Trophoblast cell (in vitro differentiated cells and primary cell): ENCODE measurements around the gene TBC1D19.
"Not testable (repeated sequence)": the region's sequence is repeated elsewhere in the genome, so short reads cannot be mapped to it uniquely, and the experiment has no call there.

ENCODE experiments used
- DNase-seq, 2 donors: peaks; one replicate each; pipeline ENCODE4 v3.0.0-alpha.2; 2016
- H2AFZ ChIP-seq: 2 replicates; pipeline ENCODE4 v1.6.1; 2013; ENCODE audit warnings: low read length, moderate library complexity, mild to moderate bottlenecking; ENCODE audit not compliant: insufficient read depth, poor library complexity
- H2AK5ac ChIP-seq: 2 replicates; pipeline ENCODE4 v1.6.1; 2013; ENCODE audit warnings: mild to moderate bottlenecking, low read length
- H2BK120ac ChIP-seq: 2 replicates; pipeline ENCODE4 v1.6.1; 2013; ENCODE audit warnings: low read length, mild to moderate bottlenecking, moderate library complexity; ENCODE audit not compliant: insufficient read depth, poor library complexity
- H2BK12ac ChIP-seq: 2 replicates; pipeline ENCODE4 v1.6.1; 2013; ENCODE audit warnings: mild to moderate bottlenecking, low read length, moderate library complexity
- H2BK5ac ChIP-seq: 2 replicates; pipeline ENCODE4 v1.6.1; 2013; ENCODE audit warnings: low read length, low read depth, moderate library complexity, mild to moderate bottlenecking; ENCODE audit not compliant: poor library complexity
- H3K14ac ChIP-seq: 2 replicates; pipeline ENCODE4 v1.6.1; 2013; ENCODE audit warnings: mild to moderate bottlenecking, low read length
- H3K18ac ChIP-seq: 2 replicates; pipeline ENCODE4 v1.6.1; 2013; ENCODE audit warnings: mild to moderate bottlenecking, low read length
- H3K23ac ChIP-seq: 2 replicates; pipeline ENCODE4 v1.6.1; 2013; ENCODE audit warnings: low read length
- H3K27ac ChIP-seq: 2 replicates; pipeline ENCODE4 v1.5.1; 2013; ENCODE audit warnings: low read depth, mild to moderate bottlenecking, inconsistent platforms, low read length, moderate library complexity
- H3K27me3 ChIP-seq: 2 replicates; pipeline ENCODE4 v1.6.1; 2013; ENCODE audit warnings: inconsistent platforms, mild to moderate bottlenecking, low read length, moderate library complexity; ENCODE audit not compliant: insufficient read depth
- H3K36me3 ChIP-seq, 2 experiments: 1 replicate in 1 of 2; 2 replicates in 1 of 2; pipeline ENCODE4 v1.6.1; 2013; ENCODE audit warnings: low read length in 2 of 2, mild to moderate bottlenecking in 2 of 2, moderate library complexity in 1 of 2; ENCODE audit not compliant: insufficient read depth in 2 of 2, control insufficient read depth in 1 of 2
- H3K4ac ChIP-seq: 2 replicates; pipeline ENCODE4 v1.6.1; 2013; ENCODE audit warnings: low read depth, mild to moderate bottlenecking, low read length, moderate library complexity
- H3K4me1 ChIP-seq, 2 experiments: 1 replicate in 1 of 2; 2 replicates in 1 of 2; pipeline ENCODE4 v1.6.1; 2013; ENCODE audit warnings: low read length in 2 of 2, mild to moderate bottlenecking in 2 of 2, moderate library complexity in 1 of 2; ENCODE audit not compliant: insufficient read depth in 2 of 2, control insufficient read depth in 1 of 2
- H3K4me2 ChIP-seq: 2 replicates; pipeline ENCODE4 v1.6.1; 2013; ENCODE audit warnings: inconsistent platforms, mild to moderate bottlenecking, low read length, moderate library complexity
- H3K4me3 ChIP-seq: 2 replicates; pipeline ENCODE4 v1.5.1; 2013; ENCODE audit warnings: mild to moderate bottlenecking, low read depth, low read length, inconsistent platforms
- H3K79me1 ChIP-seq: one replicate; pipeline ENCODE4 v1.6.1; 2013; ENCODE audit warnings: low read length
- H3K79me2 ChIP-seq: 2 replicates; pipeline ENCODE4 v1.6.1; 2013; ENCODE audit warnings: low read length, mild to moderate bottlenecking; ENCODE audit not compliant: control insufficient read depth, insufficient read depth, poor library complexity
- H3K9ac ChIP-seq: 2 replicates; pipeline ENCODE4 v1.6.1; 2013; ENCODE audit warnings: mild to moderate bottlenecking, low read length
- H3K9me3 ChIP-seq: 2 replicates; pipeline ENCODE4 v1.6.1; 2013; ENCODE audit warnings: low read depth, mild to moderate bottlenecking, control low read depth, inconsistent platforms, low read length; ENCODE audit not compliant: insufficient read depth
- H4K12ac ChIP-seq: 2 replicates; pipeline ENCODE4 v1.6.1; 2013; ENCODE audit warnings: low read depth, mild to moderate bottlenecking, low read length, moderate library complexity
- H4K8ac ChIP-seq: 2 replicates; pipeline ENCODE4 v1.6.1; 2013; ENCODE audit warnings: low read depth, mild to moderate bottlenecking, low read length, moderate library complexity
- H4K91ac ChIP-seq: one replicate; pipeline ENCODE4 v1.6.1; 2013; ENCODE audit warnings: low read depth, mild to moderate bottlenecking, low read length, moderate library complexity
- WGBS: extraction: QIAGEN DNeasy Blood & Tissue Kit; methylation state at CpG from one replicate; pipeline ENCODE4 v1.1.7; 2013; ENCODE audit warnings: missing lambda C conversion rate; ENCODE audit not compliant: insufficient read length, insufficient coverage; ENCODE audit errors: extremely low coverage; 5-methylcytosine and 5-hydroxymethylcytosine counted together

Gene TBC1D19

GRCh38 chr4:26577066-26577465 is 6.8 kb upstream of the TBC1D19 start:
- no peaks in the 10 kb centered on the region for H3K79me1 ChIP-seq
- H3K27ac ChIP-seq, result no peak overlapping the region
- no peak overlapping the region for H2AK5ac ChIP-seq
- H2BK12ac ChIP-seq, result no peak overlapping the region
- no peaks in the 10 kb centered on the region for H3K4me1 ChIP-seq
- WGBS, result no CpG with 5 or more reads among the region's 2 CpGs
- no peak overlapping the region for H3K18ac ChIP-seq
- no peaks in the 10 kb centered on the region for H3K9me3 ChIP-seq
- H3K79me2 ChIP-seq, result no peaks in the 10 kb centered on the region
- H3K27me3 ChIP-seq, result no peaks in the 10 kb centered on the region
- no peak overlapping the region for H3K4me2 ChIP-seq
- no peak for DNase-seq
- H2BK120ac ChIP-seq, result no peak overlapping the region
- H4K8ac ChIP-seq, result no peak overlapping the region
- H4K91ac ChIP-seq, result no peak overlapping the region
- no peak overlapping the region for H2AFZ ChIP-seq
- no peak overlapping the region for H3K23ac ChIP-seq
- no peak overlapping the region for H3K4ac ChIP-seq
- H2BK5ac ChIP-seq, result no peak overlapping the region
- no peak overlapping the region for H4K12ac ChIP-seq
- no peaks in the 10 kb centered on the region for H3K36me3 ChIP-seq
- no peak overlapping the region for H3K4me3 ChIP-seq
- H3K9ac ChIP-seq, result peak overlapping the region; percentile 21
- H3K14ac ChIP-seq, result no peak overlapping the region

- Histone ChIP-seq H3K18ac (no peak overlapping the region), H3K4me2 (no peak overlapping the region), H3K4me1 (no peaks in the 10 kb centered on the region), H3K14ac (no peak overlapping the region), H2BK120ac (no peak overlapping the region), H3K36me3 (no peaks in the 10 kb centered on the region), H2AFZ (no peak overlapping the region), H4K91ac (no peak overlapping the region), H3K9me3 (no peaks in the 10 kb centered on the region), H3K27ac (no peak overlapping the region), H3K79me2 (peaks cover 2% of the 10 kb centered on the region), H3K4ac (no peak overlapping the region), H2AK5ac (no peak overlapping the region), H3K27me3 (no peaks in the 10 kb centered on the region), H2BK5ac (no peak overlapping the region), H3K4me3 (no peak overlapping the region), H3K9ac (no peak overlapping the region), H2BK12ac (no peak overlapping the region), H3K79me1 (peaks cover 4% of the 10 kb centered on the region), H4K8ac (no peak overlapping the region), H3K23ac (no peak overlapping the region), H4K12ac (no peak overlapping the region)
- no CpG with 5 or more reads among the region's 5 CpGs for WGBS
- DNase-seq, result no peak
Observed at GRCh38 chr4:26579169-26579568, 4.7 kb upstream of the TBC1D19 start.

GRCh38 chr4:26581341-26581740 is 2.5 kb upstream of the TBC1D19 start:
- not testable (repeated sequence) for H3K4me1 ChIP-seq, H3K79me2 ChIP-seq, H3K9ac ChIP-seq, H2BK120ac ChIP-seq, H4K8ac ChIP-seq, H3K4ac ChIP-seq, H3K14ac ChIP-seq, H2AFZ ChIP-seq, H2BK5ac ChIP-seq, DNase-seq, H3K18ac ChIP-seq, H2AK5ac ChIP-seq, H3K27ac ChIP-seq, H3K9me3 ChIP-seq, H3K4me3 ChIP-seq, H4K12ac ChIP-seq, H2BK12ac ChIP-seq, H3K79me1 ChIP-seq, H3K4me2 ChIP-seq, H3K27me3 ChIP-seq, H3K36me3 ChIP-seq, H3K23ac ChIP-seq, H4K91ac ChIP-seq
- no CpG with 5 or more reads among the region's 4 CpGs for WGBS

- Histone ChIP-seq H3K4me3 (peak overlapping the region; percentile 45), H3K9ac (no peak overlapping the region), H3K79me2 (peaks cover 2% of the 10 kb centered on the region), H3K4me1 (peaks cover 2% of the 10 kb centered on the region in 2 experiments), H4K91ac (no peak overlapping the region), H2BK120ac (no peak overlapping the region), H4K8ac (peak overlapping the region; percentile 76), H3K4me2 (peak overlapping the region; percentile 57), H3K27me3 (no peaks in the 10 kb centered on the region), H2BK12ac (no peak overlapping the region), H4K12ac (no peak overlapping the region), H3K79me1 (peaks cover 4% of the 10 kb centered on the region), H3K36me3 (no peaks in the 10 kb centered on the region), H2AK5ac (no peak overlapping the region), H2BK5ac (no peak overlapping the region), H3K23ac (no peak overlapping the region), H3K9me3 (no peaks in the 10 kb centered on the region), H3K27ac (no peak overlapping the region), H3K14ac (peak overlapping the region; percentile 43), H3K4ac (no peak overlapping the region), H3K18ac (no peak overlapping the region), H2AFZ (peak overlapping the region; percentile 75)
- DNase-seq, result no peak
- WGBS, result no CpG with 5 or more reads among the region's 11 CpGs
Observed at GRCh38 chr4:26583538-26583864, 383 bp upstream of the TBC1D19 start.
